H1 (cell line): ENCODE measurements around the gene PPP2R2C. TPM values are rescaled to one million over a fixed set of nuclear protein-coding genes. Genes with fewer than 3 reads are reported as not detected.

Source experiments
- CTCF ChIA-PET: fragments of 300-600 bp; sonication (Branson Sonifier 250); formaldehyde crosslinking; loops from one replicate; lab custom pipeline; 2021; ENCODE audit not compliant: partially characterized antibody; lab: Charles Lee
- POLR2A ChIA-PET: fragments of 300-600 bp; sonication (Branson Sonifier 250); formaldehyde crosslinking; loops from one replicate; lab custom pipeline; 2021; ENCODE audit warnings: inconsistent platforms; ENCODE audit not compliant: partially characterized antibody; lab: Charles Lee
- DNase-seq, 2 experiments: peaks; one replicate each; pipeline versions ENCODE4 v3.0.0 to v3.0.0-alpha.2; 2010 to 2022; ENCODE audit warnings: low spot score in 2 of 2, low read depth in 1 of 2, mixed read lengths in 1 of 2
- FAIRE-seq: peaks from 2 replicates; lab custom pipeline; 2011; peaks lifted over from hg19 to GRCh38; lab: Jason Lieb, UNC
- H2AFZ ChIP-seq: 2 replicates; pipeline ENCODE4 v1.8.1; 2012; ENCODE audit warnings: low read length, inconsistent platforms
- H2AK5ac ChIP-seq: 2 replicates; pipeline ENCODE4 v1.6.1; 2013; ENCODE audit warnings: low read depth, low read length
- H2BK120ac ChIP-seq: replicated peaks from 2 replicates; pipeline ENCODE3; 2013; ENCODE audit warnings: low read depth, low read length, inconsistent platforms
- H2BK12ac ChIP-seq: 2 replicates; pipeline ENCODE4 v1.6.1; 2013; ENCODE audit warnings: low read depth, low read length
- H2BK15ac ChIP-seq: 2 replicates; pipeline ENCODE4 v1.6.1; 2013; ENCODE audit warnings: low read length
- H2BK20ac ChIP-seq: 2 replicates; pipeline ENCODE4 v1.6.1; 2013; ENCODE audit warnings: low read length
- H2BK5ac ChIP-seq: 2 replicates; pipeline ENCODE4 v1.6.1; 2013; ENCODE audit warnings: low read depth, low read length
- H3K14ac ChIP-seq: 2 replicates; pipeline ENCODE4 v1.6.1; 2013; ENCODE audit warnings: inconsistent platforms; ENCODE audit not compliant: insufficient read length
- H3K18ac ChIP-seq: 2 replicates; pipeline ENCODE4 v1.6.1; 2013; ENCODE audit warnings: low read length; ENCODE audit errors: extremely low read depth
- H3K23ac ChIP-seq: 2 replicates; pipeline ENCODE4 v1.6.1; 2013; ENCODE audit warnings: inconsistent platforms; ENCODE audit not compliant: insufficient read length
- H3K23me2 ChIP-seq: 2 replicates; pipeline ENCODE4 v1.6.1; 2013; ENCODE audit warnings: low read depth, low read length
- H3K27ac ChIP-seq: 2 replicates; pipeline ENCODE4 v1.6.1; 2011; ENCODE audit warnings: low read depth, low read length, inconsistent platforms
- H3K27me3 ChIP-seq, 4 experiments: replicated peaks in 1 of 4; 1 replicate in 1 of 4; 2 replicates in 3 of 4; pipeline versions ENCODE4 v1.6.1 to v1.8.1; 2011 to 2013; ENCODE audit warnings: low read length in 3 of 4, mild to moderate bottlenecking in 3 of 4, inconsistent platforms in 2 of 4, mixed read lengths in 2 of 4, moderate library complexity in 1 of 4; ENCODE audit not compliant: control insufficient read depth in 3 of 4, insufficient read depth in 3 of 4; ENCODE audit errors: extremely low read depth in 1 of 4
- H3K36me3 ChIP-seq, 4 experiments: 2 replicates each; pipeline versions ENCODE4 v1.6.1 to v1.8.1; 2011 to 2013; ENCODE audit warnings: mild to moderate bottlenecking in 4 of 4, low read length in 3 of 4, moderate library complexity in 2 of 4, control low read depth in 1 of 4, inconsistent platforms in 1 of 4; ENCODE audit not compliant: insufficient read depth in 4 of 4, control insufficient read depth in 2 of 4
- H3K4ac ChIP-seq: replicated peaks from 2 replicates; pipeline ENCODE3; 2013; ENCODE audit warnings: low read length, low read depth, mixed read lengths, inconsistent platforms; ENCODE audit not compliant: insufficient read length
- H3K4me1 ChIP-seq, 4 experiments: replicated peaks in 1 of 4; 1 replicate in 1 of 4; 2 replicates in 3 of 4; pipeline versions ENCODE4 v1.6.1 to v1.8.1; 2011 to 2013; ENCODE audit warnings: low read length in 3 of 4, inconsistent platforms in 2 of 4, mixed read lengths in 1 of 4; ENCODE audit not compliant: insufficient read depth in 4 of 4, control insufficient read depth in 3 of 4
- H3K4me2 ChIP-seq, 2 experiments: 2 replicates each; pipeline versions ENCODE4 v1.6.1 to v1.8.1; 2011 to 2013; ENCODE audit warnings: low read depth in 2 of 2, low read length in 2 of 2, control low read depth in 1 of 2, inconsistent platforms in 1 of 2, mild to moderate bottlenecking in 1 of 2; ENCODE audit not compliant: insufficient read depth in 1 of 2
- H3K4me3 ChIP-seq, 4 experiments: fragments of 200-600, 300-600 bp in 1 of 4; sonication (generic), shearing (Covaris generic), sonication (Bioruptor Twin) in 1 of 4; 2 replicates each; pipeline versions ENCODE4 v1.5.1 to v1.8.1; 2011 to 2016; ENCODE audit warnings: low read length in 4 of 4, low read depth in 3 of 4, control low read depth in 2 of 4, inconsistent platforms in 2 of 4, mild to moderate bottlenecking in 2 of 4, mixed read lengths in 1 of 4, moderate library complexity in 1 of 4; ENCODE audit not compliant: insufficient read depth in 2 of 4; ENCODE audit errors: extremely low read depth in 1 of 4
- H3K56ac ChIP-seq: replicated peaks from 2 replicates; pipeline ENCODE3; 2013; ENCODE audit warnings: low read depth, mild to moderate bottlenecking, mixed read lengths, low read length, inconsistent platforms; ENCODE audit not compliant: insufficient read length
- H3K79me1 ChIP-seq: 2 replicates; pipeline ENCODE4 v1.6.1; 2013; ENCODE audit warnings: low read depth, low read length, control low read depth
- H3K79me2 ChIP-seq, 2 experiments: 2 replicates each; pipeline versions ENCODE4 v1.6.1 to v1.8.1; 2012 to 2013; ENCODE audit warnings: low read length in 2 of 2, mild to moderate bottlenecking in 2 of 2, inconsistent platforms in 1 of 2; ENCODE audit not compliant: insufficient read depth in 2 of 2, control insufficient read depth in 1 of 2
- H3K9ac ChIP-seq, 4 experiments: replicated peaks in 1 of 4; 1 replicate in 1 of 4; 2 replicates in 3 of 4; pipeline versions ENCODE4 v1.6.1 to v1.8.1; 2011 to 2013; ENCODE audit warnings: low read depth in 3 of 4, low read length in 3 of 4, control low read depth in 2 of 4, mild to moderate bottlenecking in 2 of 4, moderate library complexity in 2 of 4, inconsistent platforms in 1 of 4; ENCODE audit errors: extremely low read depth in 1 of 4
- H3K9me3 ChIP-seq, 2 experiments: 2 replicates each; pipeline versions ENCODE4 v1.6.1 to v1.8.1; 2012 to 2013; ENCODE audit warnings: mild to moderate bottlenecking in 2 of 2, moderate library complexity in 2 of 2, control low read depth in 1 of 2, inconsistent platforms in 1 of 2, low read depth in 1 of 2, low read length in 1 of 2, mixed read lengths in 1 of 2; ENCODE audit not compliant: insufficient read depth in 2 of 2
- H4K20me1 ChIP-seq, 2 experiments: replicated peaks in 1 of 2; 2 replicates each; pipeline versions ENCODE3 to v1.8.1; 2011 to 2013; ENCODE audit warnings: inconsistent platforms in 2 of 2, low read length in 2 of 2, mild to moderate bottlenecking in 1 of 2; ENCODE audit not compliant: insufficient read depth in 2 of 2, control insufficient read depth in 1 of 2
- H4K5ac ChIP-seq: 2 replicates; pipeline ENCODE4 v1.6.1; 2013; ENCODE audit warnings: low read length, low read depth, mixed read lengths, inconsistent platforms; ENCODE audit not compliant: insufficient read length
- H4K8ac ChIP-seq: 2 replicates; pipeline ENCODE4 v1.8.0; 2013; ENCODE audit warnings: mild to moderate bottlenecking, moderate library complexity, low read length, inconsistent platforms; ENCODE audit not compliant: insufficient read depth; ENCODE audit errors: extremely low read depth
- H4K91ac ChIP-seq: replicated peaks from 2 replicates; pipeline ENCODE3; 2013; ENCODE audit warnings: low read length, mixed read lengths, inconsistent platforms; ENCODE audit not compliant: insufficient read length
- ATF3 ChIP-seq: IDR thresholded peaks from 2 replicates; pipeline ENCODE4 v1.6.1; 2011; ENCODE audit warnings: low read depth, mild to moderate bottlenecking, low read length; ENCODE audit not compliant: insufficient read depth
- BACH1 ChIP-seq: IDR thresholded peaks from 2 replicates; pipeline ENCODE4 v1.6.1; 2012; ENCODE audit warnings: low read length, improper control_type of control experiment
- CHD2 ChIP-seq: IDR thresholded peaks from 2 replicates; pipeline ENCODE4 v1.6.1; 2012; ENCODE audit warnings: low read length, improper control_type of control experiment
- CREB1 ChIP-seq: IDR thresholded peaks from 2 replicates; pipeline ENCODE4 v1.6.1; 2012; ENCODE audit warnings: inconsistent platforms
- FOSL1 ChIP-seq: IDR thresholded peaks from 2 replicates; pipeline ENCODE4 v1.6.1; 2011; ENCODE audit warnings: mild to moderate bottlenecking, low read depth, low read length, moderate library complexity; ENCODE audit not compliant: insufficient read depth
- GTF2F1 ChIP-seq: IDR thresholded peaks from 2 replicates; pipeline ENCODE4 v1.6.1; 2012; ENCODE audit warnings: low read depth, low read length, improper control_type of control experiment, borderline replicate concordance
- HDAC2 ChIP-seq, 2 experiments: fragments of 300-600 bp in 1 of 2; sonication (generic) in 1 of 2; IDR thresholded peaks; 2 replicates each; pipeline ENCODE4 v1.6.1; 2011 to 2012; ENCODE audit warnings: low read depth in 2 of 2, low read length in 2 of 2, mild to moderate bottlenecking in 2 of 2, moderate library complexity in 2 of 2, borderline replicate concordance in 1 of 2, inconsistent platforms in 1 of 2
- KDM1A ChIP-seq: fragments of 200-600, 300-600 bp; sonication (generic); IDR thresholded peaks from 2 replicates; pipeline ENCODE4 v1.7.1; 2016; ENCODE audit warnings: mild to moderate bottlenecking, low read length, borderline replicate concordance
- RBBP5 ChIP-seq: IDR thresholded peaks from 2 replicates; pipeline ENCODE4 v1.7.1; 2012; ENCODE audit warnings: low read depth, mild to moderate bottlenecking, inconsistent platforms, low read length, moderate library complexity, borderline replicate concordance
- RNF2 ChIP-seq: fragments of 200-900, 300-1000 bp; sonication (generic); IDR thresholded peaks from 2 replicates; pipeline ENCODE4 v1.7.1; 2016; ENCODE audit warnings: borderline replicate concordance, low read depth, mild to moderate bottlenecking, antibody characterized with exemption, low read length; ENCODE audit not compliant: poor library complexity, severe bottlenecking; ENCODE audit errors: missing control alignments
- RXRA ChIP-seq: IDR thresholded peaks from 2 replicates; pipeline ENCODE4 v1.6.1; 2011; ENCODE audit warnings: low read depth, mild to moderate bottlenecking, low read length, moderate library complexity; ENCODE audit not compliant: insufficient read depth
- SIX5 ChIP-seq: IDR thresholded peaks from 2 replicates; pipeline ENCODE4 v1.6.1; 2011; ENCODE audit warnings: mild to moderate bottlenecking, low read depth, low read length
- TAF1 ChIP-seq: IDR thresholded peaks from 2 replicates; pipeline ENCODE4 v1.6.1; 2011; ENCODE audit warnings: mild to moderate bottlenecking, low read depth, low read length
- TAF7 ChIP-seq: optimal IDR thresholded peaks from 2 replicates; pipeline ENCODE3; 2011; ENCODE audit warnings: low read depth, mild to moderate bottlenecking, inconsistent platforms, low read length, moderate library complexity, borderline replicate concordance
- WGBS, 2 experiments: shearing (Covaris generic) in 1 of 2; methylation state at CpG; one replicate each; pipeline versions ENCODE4 v1.1.6 to v1.1.7; 2013 to 2015; ENCODE audit warnings: low lambda C conversion rate in 2 of 2, mixed read lengths in 2 of 2, inconsistent platforms in 1 of 2, low coverage in 1 of 2, missing lambda C conversion rate in 1 of 2; ENCODE audit not compliant: insufficient replicate concordance in 2 of 2, insufficient coverage in 1 of 2, insufficient read length in 1 of 2; ENCODE audit errors: extremely low coverage in 1 of 2, missing lambda C conversion rate in 1 of 2; 5-methylcytosine and 5-hydroxymethylcytosine counted together
- polyA plus RNA-seq, 7 experiments: library from polyadenylated mRNA; depleted of rRNA in 3 of 7; stranded (reverse) in 5 of 7; unstranded in 2 of 7; fragments of >200 nt in 5 of 7; fragments of 200-250 nt in 2 of 7; gene quantifications; 1 replicate in 5 of 7; 2 replicates in 1 of 7; 4 replicates in 1 of 7; pipeline versions ENCODE4 v1.2.1 to v1.2.3, GENCODE V29; 2011 to 2013; ENCODE audit warnings: missing spikeins in 2 of 7, mixed read lengths in 2 of 7
- total RNA-seq: library from RNA; stranded (reverse); fragmentation: NEBNext Ultra II Directional; extraction: Animal tissue kit (Norgen Biotek cat#: 25700); gene quantifications from 2 replicates; pipeline ENCODE4 v1.2.1, GENCODE V29; 2021

Gene PPP2R2C
- total and polyA plus RNA-seq, 2 of the 8 experiments (the other 6 are each of a cell fraction or from before 2014, with no cell fraction given) = 6.4 TPM

- no peak overlapping the region for H3K14ac ChIP-seq
- no peaks in the 10 kb centered on the region; a peak in 1 of 7 replicates for H3K27me3 ChIP-seq
- no peak overlapping the region for H3K27ac ChIP-seq
- H3K4me3 ChIP-seq = no peak overlapping the region
- POLR2A ChIA-PET = interaction anchor here (1.0 kb wide), 1 partner anchor 14 kb away, joined by 3 read pairs; no protein-coding TSS in a partner anchor
- H2BK12ac ChIP-seq = no peak overlapping the region
- H4K91ac ChIP-seq = no peak overlapping the region
- no peak overlapping the region for H2BK15ac ChIP-seq
- no peak overlapping the region for H4K5ac ChIP-seq
- CTCF ChIA-PET = interaction anchor here (0.9 to 7.4 kb wide), 4 partner anchors 23 to 142 kb away, joined by 3 to 32 read pairs (median 4); no protein-coding TSS in a partner anchor
- no peaks in the 10 kb centered on the region for H3K36me3 ChIP-seq
- H3K9ac ChIP-seq = no peak overlapping the region
- H3K23me2 ChIP-seq = no peaks in the 10 kb centered on the region; the same call in 1 of the 2 replicates
- H3K4ac ChIP-seq = no peak overlapping the region
- no peak overlapping the region for H3K4me2 ChIP-seq
- H4K8ac ChIP-seq = no peak overlapping the region
- H3K9me3 ChIP-seq = no peaks in the 10 kb centered on the region
- no peaks in the 10 kb centered on the region for H3K79me1 ChIP-seq
- no peaks in the 10 kb centered on the region for H4K20me1 ChIP-seq
- H2AFZ ChIP-seq = no peak overlapping the region
- H2BK20ac ChIP-seq = no peak overlapping the region
- WGBS, 2 experiments = 48% methylated on average over 2 of the region's 2 CpGs; no CpG with 5 or more reads in 1 of the 2 experiments
- H3K4me1 ChIP-seq = peaks cover 0 to 13% (median 7%) of the 10 kb centered on the region in 4 experiments; a peak in 4 of 7 replicates
- H3K23ac ChIP-seq = no peak overlapping the region
- H3K79me2 ChIP-seq = no peaks in the 10 kb centered on the region
- no peak overlapping the region for H3K56ac ChIP-seq
- no peak overlapping the region for H2AK5ac ChIP-seq
- TF ChIP-seq TAF7 = no peak
- no peak for TF ChIP-seq HDAC2 (IDR thresholded peaks at IDR 0.05; ENCODE audit: borderline replicate concordance in 1 of 2, low read depth in 2 of 2, low read length in 2 of 2)
- no peak for TF ChIP-seq GTF2F1
- TF ChIP-seq BACH1 = no peak
- no peak for TF ChIP-seq RNF2
- TF ChIP-seq RXRA = no peak
- no peak for TF ChIP-seq KDM1A
- TF ChIP-seq ATF3 = no peak
- TF ChIP-seq RBBP5 = no peak
- no peak for TF ChIP-seq SIX5
- TF ChIP-seq FOSL1 = no peak
- no peak for TF ChIP-seq CHD2
- no peak for TF ChIP-seq CREB1
- TF ChIP-seq TAF1 = no peak
- TF ChIP-seq, all 59 proteins: peak for 0
- Histone ChIP-seq H2BK120ac (no peak overlapping the region), H3K18ac (no peak overlapping the region), H2BK5ac (no peak overlapping the region)
- FAIRE-seq = no peak
- no peak for DNase-seq
Measured at GRCh38 chr4:6405397-6405706, 67.1 kb downstream of the PPP2R2C start.
